Stimulated activated naive CD8-positive, alpha-beta T cell treated with anti-CD3 and anti-CD28 coated beads, Interleukin-15, Interleukin-2, amounts not matched to agents 100 ng/mL and 50 ng/mL, for 24 hours (primary cell): ENCODE measurements around the gene UNC80.

ENCODE experiments used
- H3K27ac Mint-ChIP-seq: one replicate; pipeline ENCODE4 v1.8.0; 2021; ENCODE audit warnings: mild to moderate bottlenecking, mixed read lengths
- H3K27me3 Mint-ChIP-seq: one replicate; pipeline ENCODE4 v1.8.0; 2021; ENCODE audit warnings: mixed read lengths
- H3K36me3 Mint-ChIP-seq: one replicate; pipeline ENCODE4 v1.8.0; 2021; ENCODE audit warnings: low read depth, mixed read lengths
- H3K4me1 Mint-ChIP-seq: one replicate; pipeline ENCODE4 v1.8.0; 2021; ENCODE audit warnings: low read depth, mixed read lengths
- H3K4me3 Mint-ChIP-seq: one replicate; pipeline ENCODE4 v1.8.0; 2021; ENCODE audit warnings: mild to moderate bottlenecking, mixed read lengths
- H3K9me3 Mint-ChIP-seq: one replicate; pipeline ENCODE4 v1.8.0; 2021; ENCODE audit warnings: mixed read lengths

The UNC80 gene

DNA sequence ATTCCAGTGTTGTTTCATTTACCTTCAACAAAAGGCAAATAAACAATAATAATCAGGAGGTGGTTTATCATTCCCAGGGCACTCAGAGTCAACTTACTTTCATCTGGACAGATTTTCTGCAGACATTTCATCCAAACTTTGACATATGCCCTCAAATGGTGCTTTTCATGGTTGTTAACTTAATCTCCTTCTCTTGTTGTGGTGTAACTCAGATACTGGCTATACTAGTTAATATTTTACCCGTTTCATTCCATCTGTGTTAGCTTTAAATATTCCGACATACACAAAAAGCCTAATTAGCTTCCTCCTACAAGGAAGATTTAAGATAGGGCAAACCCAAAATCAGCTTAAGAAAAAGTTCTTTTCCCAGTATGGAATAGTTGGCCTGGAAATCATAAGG is 186.4 kb downstream of the UNC80 start:
- Mint-ChIP-seq H3K27ac (no peak overlapping the region), H3K36me3 (no peaks in the 10 kb centered on the region), H3K9me3 (no peaks in the 10 kb centered on the region), H3K4me1 (no peaks in the 10 kb centered on the region), H3K4me3 (no peak overlapping the region), H3K27me3 (peaks cover 20% of the 10 kb centered on the region)

DNA sequence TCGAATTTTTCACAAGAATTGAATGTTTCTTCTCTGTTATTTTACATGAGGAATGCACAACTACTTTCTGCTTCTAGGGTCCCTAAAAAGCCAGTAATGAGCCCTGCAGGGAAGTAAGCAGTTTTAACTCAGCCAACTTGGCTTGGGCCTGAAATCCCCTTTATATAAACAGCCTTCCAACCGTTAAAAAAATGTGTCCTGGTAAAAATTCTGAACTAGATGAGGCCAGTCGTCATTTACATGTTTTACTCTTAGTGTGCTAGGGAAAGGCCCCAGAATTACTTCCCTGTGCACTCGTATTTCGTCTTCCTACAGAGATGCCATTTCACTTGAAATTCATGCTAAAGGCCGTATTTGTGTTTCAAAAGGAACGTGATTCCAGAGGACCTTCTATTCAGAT is 188.4 kb downstream of the UNC80 start:
- Mint-ChIP-seq H3K36me3 (no peaks in the 10 kb centered on the region), H3K9me3 (no peaks in the 10 kb centered on the region), H3K4me3 (no peak overlapping the region), H3K27ac (no peak overlapping the region), H3K27me3 (peaks cover 12% of the 10 kb centered on the region), H3K4me1 (no peaks in the 10 kb centered on the region)

DNA sequence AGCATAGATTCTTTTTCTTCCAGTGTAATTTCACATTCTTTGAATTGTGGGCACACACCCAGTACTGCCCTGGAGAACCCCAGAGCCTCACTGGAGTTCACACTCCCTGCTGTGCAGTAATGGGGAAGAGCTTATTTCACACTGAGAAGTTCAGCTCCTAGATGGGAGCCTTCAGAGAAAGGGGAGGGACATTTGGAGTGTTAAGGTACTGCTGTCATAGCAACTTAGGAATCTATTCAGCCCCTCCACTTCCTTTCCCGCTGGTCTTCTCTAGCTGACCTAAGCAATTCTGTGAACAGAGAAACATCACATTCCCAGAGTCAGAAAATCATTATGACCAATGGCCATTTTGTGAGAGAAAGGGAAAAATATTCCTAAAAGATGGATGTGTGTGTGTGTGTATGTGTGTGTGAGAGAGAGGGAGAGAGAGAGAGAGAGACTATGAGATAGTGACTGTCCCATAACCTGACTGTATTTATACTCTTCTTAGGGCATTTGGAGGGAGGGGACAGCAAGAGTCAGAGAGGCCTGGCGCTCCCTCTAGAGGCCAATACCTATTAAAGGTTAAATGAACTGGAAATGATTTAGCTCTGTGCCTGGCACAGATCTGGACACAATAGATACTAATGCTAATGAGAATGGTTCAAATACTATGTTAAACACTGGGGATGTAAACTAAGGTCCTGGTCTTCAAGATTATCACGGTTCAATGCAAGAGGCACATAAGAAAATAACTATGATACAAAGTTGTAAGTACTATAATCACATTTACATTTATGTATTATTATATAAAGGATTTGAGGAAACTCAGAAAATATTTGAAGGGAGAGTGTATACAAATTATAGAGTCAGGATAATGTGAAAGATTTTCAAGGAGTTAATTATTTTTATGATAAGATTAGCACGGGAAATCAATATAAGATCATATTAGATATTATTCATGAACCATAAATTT is 189.3 kb downstream of the UNC80 start:
- Mint-ChIP-seq H3K27ac (no peak overlapping the region), H3K9me3 (no peaks in the 10 kb centered on the region), H3K4me1 (no peaks in the 10 kb centered on the region), H3K27me3 (peaks cover 14% of the 10 kb centered on the region), H3K36me3 (no peaks in the 10 kb centered on the region), H3K4me3 (no peak overlapping the region)

DNA sequence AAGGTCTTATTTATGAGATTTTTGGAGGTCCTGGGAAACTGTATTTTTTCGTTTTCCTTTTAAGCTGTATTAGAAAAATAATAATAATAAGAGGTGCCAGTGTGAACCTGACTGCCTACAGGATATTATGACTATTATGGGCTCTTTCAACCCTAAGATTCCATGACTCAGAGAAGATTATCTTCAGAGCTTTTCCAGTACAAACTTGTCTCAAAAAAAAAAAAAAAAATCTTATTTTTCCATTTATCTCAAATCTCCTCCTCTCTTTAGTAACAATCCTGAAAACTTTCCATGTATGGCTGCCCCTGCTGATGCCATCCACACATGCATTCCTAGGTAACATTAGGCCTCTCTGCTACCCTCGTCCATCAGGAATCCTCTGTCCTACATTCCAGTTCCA is 194.1 kb downstream of the UNC80 start:
- Mint-ChIP-seq H3K27ac (no peak overlapping the region), H3K4me3 (no peak overlapping the region), H3K36me3 (no peaks in the 10 kb centered on the region), H3K27me3 (peaks cover 8% of the 10 kb centered on the region), H3K9me3 (no peaks in the 10 kb centered on the region), H3K4me1 (no peaks in the 10 kb centered on the region)

DNA sequence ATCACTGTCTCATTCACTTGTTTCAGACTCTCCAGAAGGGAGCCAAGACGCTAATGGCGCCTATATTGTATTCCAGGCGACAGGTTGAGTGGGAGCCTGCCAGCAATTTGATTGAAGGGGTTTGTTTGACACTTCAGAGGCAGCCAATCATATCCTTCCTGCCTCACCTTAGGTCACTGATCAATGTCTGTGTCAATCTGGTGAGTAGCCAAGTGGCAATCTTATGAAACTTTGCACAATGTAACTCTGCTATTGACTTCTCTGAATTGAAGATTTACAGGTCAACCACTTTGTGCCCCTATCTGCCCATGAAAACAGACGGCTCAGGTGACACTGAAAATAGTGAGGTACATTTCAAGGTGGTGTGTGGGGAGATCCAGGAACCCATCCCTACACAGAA is 198.1 kb downstream of the UNC80 start:
- no peak overlapping the region for H3K27ac Mint-ChIP-seq
- no peaks in the 10 kb centered on the region for H3K9me3 Mint-ChIP-seq
- H3K4me1 Mint-ChIP-seq, result no peaks in the 10 kb centered on the region
- H3K4me3 Mint-ChIP-seq, result no peak overlapping the region
- no peaks in the 10 kb centered on the region for H3K36me3 Mint-ChIP-seq
- peaks cover 15% of the 10 kb centered on the region for H3K27me3 Mint-ChIP-seq

DNA sequence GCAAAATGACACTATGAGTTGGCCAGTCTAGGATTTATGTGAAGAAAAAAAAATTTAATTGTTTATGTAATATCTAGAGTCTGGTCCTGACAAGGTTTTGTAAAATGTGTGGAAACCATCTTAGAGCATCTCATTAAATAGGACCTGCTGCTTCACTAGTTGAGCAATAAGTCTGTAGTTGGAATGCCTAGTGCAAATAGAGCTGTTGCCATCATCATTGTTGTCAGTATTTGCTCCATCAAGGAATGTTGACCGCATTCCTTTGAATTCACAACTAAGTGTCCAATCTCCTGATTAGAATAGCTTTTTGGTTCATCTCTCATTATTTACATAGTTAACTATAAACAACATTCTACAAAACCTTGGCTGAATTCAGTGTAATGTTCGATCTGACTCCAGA is 198.6 kb downstream of the UNC80 start:
- Mint-ChIP-seq H3K36me3 (no peaks in the 10 kb centered on the region), H3K4me3 (no peak overlapping the region), H3K27me3 (peaks cover 15% of the 10 kb centered on the region), H3K4me1 (no peaks in the 10 kb centered on the region), H3K9me3 (no peaks in the 10 kb centered on the region), H3K27ac (no peak overlapping the region)

DNA sequence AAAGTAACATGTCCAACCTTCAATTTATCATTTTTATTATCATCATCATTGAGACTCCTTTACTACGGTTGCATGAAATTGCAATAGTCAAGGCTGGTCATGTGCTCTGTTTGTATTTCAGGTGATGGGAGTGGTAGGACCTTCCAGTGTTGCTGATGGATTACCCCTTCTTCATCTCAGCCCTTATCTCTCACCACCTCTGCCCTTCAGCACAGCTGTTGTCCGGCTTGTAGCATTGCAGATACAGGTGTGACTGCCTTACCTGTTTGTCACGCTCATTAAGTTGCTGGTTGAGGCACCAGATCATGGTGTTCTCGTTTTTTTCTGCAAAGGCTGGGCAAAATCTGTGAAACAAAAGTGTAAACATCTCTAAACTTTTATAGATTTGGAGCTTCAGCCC is 199.1 kb downstream of the UNC80 start:
- H3K27me3 Mint-ChIP-seq, result peaks cover 15% of the 10 kb centered on the region
- H3K9me3 Mint-ChIP-seq, result no peaks in the 10 kb centered on the region
- H3K4me3 Mint-ChIP-seq, result no peak overlapping the region
- H3K27ac Mint-ChIP-seq, result no peak overlapping the region
- H3K36me3 Mint-ChIP-seq, result no peaks in the 10 kb centered on the region
- H3K4me1 Mint-ChIP-seq, result no peaks in the 10 kb centered on the region

DNA sequence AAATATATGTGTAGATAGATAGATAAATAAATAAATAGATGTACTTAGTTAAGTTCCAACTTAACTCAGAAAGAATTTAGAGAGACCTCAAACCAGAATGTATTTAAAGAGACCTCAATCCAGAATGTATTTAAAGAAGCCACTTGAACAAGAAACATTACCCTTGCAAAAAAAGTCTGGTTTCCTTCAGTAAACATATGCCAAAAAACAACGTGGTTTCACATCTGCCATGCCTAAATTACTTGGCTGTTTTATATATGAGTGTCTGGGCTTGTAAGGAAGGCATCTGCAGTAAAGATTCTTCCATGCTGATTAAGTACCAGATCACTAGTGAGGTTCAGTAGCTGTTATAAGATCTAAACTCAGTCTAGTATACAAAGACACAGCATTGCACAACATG is 201.7 kb downstream of the UNC80 start:
- H3K4me3 Mint-ChIP-seq, result no peak overlapping the region
- H3K9me3 Mint-ChIP-seq, result no peaks in the 10 kb centered on the region
- no peaks in the 10 kb centered on the region for H3K36me3 Mint-ChIP-seq
- H3K27me3 Mint-ChIP-seq, result peaks cover 12% of the 10 kb centered on the region
- H3K27ac Mint-ChIP-seq, result no peak overlapping the region
- no peaks in the 10 kb centered on the region for H3K4me1 Mint-ChIP-seq

DNA sequence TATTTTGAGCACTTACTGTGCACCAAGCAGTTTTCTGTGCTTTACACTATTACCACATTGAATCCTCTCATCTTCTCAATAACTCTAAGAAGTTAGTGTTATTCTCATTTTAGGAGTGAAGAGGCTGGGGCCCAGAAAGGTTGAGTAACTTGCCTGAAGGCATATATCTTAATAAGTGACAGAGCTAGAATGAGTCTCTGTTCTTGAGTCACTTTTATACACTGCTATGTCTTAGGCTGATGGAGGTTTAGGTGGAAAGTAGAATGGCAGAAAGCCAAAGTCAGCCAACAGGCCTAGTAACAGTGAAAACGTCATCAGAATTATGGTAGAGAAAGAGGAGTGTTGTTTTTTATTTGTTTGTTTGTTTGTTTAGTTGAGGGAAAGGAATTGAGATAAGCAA is 202.9 kb downstream of the UNC80 start:
- no peaks in the 10 kb centered on the region for H3K9me3 Mint-ChIP-seq
- H3K4me1 Mint-ChIP-seq, result no peaks in the 10 kb centered on the region
- peaks cover 12% of the 10 kb centered on the region for H3K27me3 Mint-ChIP-seq
- no peak overlapping the region for H3K4me3 Mint-ChIP-seq
- H3K27ac Mint-ChIP-seq, result no peak overlapping the region
- H3K36me3 Mint-ChIP-seq, result no peaks in the 10 kb centered on the region

DNA sequence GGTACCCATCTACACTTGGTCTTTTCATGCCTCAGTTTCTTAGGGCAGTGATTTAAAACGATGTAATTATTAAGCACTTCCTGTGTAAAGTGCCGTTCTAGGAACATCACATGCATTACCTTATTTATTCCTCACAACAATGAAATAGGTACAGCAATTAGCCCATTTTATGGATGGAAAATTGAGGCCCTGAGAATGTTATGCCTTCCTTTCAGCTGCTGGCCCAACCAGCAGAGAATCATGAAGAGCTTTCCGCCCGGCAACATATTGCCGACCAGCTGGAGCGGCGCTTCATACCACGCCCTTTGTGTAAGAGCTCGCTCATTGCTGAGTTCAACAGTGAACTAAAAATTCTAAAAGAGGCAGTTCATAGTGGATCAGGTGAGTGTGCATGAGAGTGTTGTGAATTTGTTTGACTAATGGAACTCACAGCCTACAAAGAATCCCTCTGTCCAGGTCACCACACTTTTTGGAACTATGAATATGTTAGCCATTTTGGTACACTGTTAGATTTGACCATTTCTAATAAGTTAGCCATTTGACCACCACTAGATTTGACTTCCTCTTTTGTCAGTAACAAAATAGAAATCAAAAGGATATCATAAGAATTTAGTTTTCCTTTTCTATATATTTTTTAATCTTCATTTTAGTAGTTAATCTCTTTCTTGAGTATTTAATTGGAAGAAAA is 205.2 kb downstream of the UNC80 start:
- no peaks in the 10 kb centered on the region for H3K9me3 Mint-ChIP-seq
- H3K27ac Mint-ChIP-seq, result no peak overlapping the region
- H3K36me3 Mint-ChIP-seq, result no peaks in the 10 kb centered on the region
- H3K4me1 Mint-ChIP-seq, result no peaks in the 10 kb centered on the region
- no peak overlapping the region for H3K4me3 Mint-ChIP-seq
- peaks cover 12% of the 10 kb centered on the region for H3K27me3 Mint-ChIP-seq

DNA sequence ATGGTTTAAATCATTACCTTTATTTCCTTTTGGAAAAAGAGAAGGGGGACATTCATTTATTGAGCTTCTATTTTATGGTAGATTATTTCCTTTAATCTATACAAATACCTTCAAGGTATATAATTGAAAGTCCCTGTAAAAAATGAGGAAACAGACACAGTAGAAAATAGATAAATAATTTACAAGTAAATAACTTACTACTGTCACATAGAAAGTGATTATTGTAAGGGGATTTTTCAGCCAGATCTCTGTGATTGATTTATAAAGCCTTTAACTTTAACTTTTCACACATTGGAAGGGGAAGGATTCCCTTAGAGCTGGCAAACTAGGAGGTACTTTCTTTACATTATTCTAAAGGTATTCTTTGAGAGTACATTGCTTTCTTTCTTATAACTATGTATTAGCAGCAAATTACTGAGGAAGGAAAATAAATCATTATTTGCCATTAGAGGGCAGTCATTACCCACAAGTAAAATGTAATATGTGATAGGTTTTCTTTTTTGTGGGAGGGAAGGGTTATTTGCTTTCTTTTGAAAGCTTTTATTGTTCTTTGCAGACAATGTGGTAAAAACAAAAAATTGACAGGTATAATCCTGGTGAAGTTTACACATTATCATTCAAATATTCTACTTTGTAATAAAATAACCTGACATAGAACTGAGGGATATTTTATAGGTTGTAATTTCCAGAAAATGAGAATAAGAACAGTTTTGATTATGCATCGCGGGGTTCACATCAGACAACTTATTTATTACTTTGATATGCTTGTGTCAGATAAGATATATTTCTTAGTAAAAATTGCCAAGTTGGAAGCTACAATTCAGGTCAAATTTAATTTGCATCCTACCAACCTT is 206.0 kb downstream of the UNC80 start:
- no peaks in the 10 kb centered on the region for H3K9me3 Mint-ChIP-seq
- no peaks in the 10 kb centered on the region for H3K4me1 Mint-ChIP-seq
- H3K27me3 Mint-ChIP-seq, result peaks cover 8% of the 10 kb centered on the region
- H3K4me3 Mint-ChIP-seq, result no peak overlapping the region
- H3K27ac Mint-ChIP-seq, result no peak overlapping the region
- H3K36me3 Mint-ChIP-seq, result no peaks in the 10 kb centered on the region

DNA sequence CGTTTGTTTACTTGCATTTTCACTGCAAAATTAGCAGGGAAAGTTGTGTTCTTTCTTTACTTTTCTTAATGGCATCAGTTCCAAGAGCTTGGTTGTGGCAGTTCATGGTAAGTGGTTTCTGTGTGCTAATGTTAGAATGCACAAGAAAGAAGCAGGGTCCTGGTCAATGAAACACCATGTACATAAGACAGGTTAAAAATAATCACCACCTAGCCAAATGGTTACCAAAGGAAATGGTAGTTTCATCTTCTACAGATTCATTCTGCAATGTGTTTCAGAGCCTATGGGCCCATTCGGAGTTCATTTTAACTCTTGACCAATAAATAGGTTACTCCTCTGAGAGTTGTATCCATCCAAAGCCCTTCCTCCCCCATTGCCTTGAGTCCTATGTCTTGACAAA is 212.7 kb downstream of the UNC80 start:
- Mint-ChIP-seq H3K36me3 (no peaks in the 10 kb centered on the region), H3K27me3 (peaks cover 15% of the 10 kb centered on the region), H3K4me3 (no peak overlapping the region), H3K27ac (no peak overlapping the region), H3K4me1 (no peaks in the 10 kb centered on the region), H3K9me3 (no peaks in the 10 kb centered on the region)

DNA sequence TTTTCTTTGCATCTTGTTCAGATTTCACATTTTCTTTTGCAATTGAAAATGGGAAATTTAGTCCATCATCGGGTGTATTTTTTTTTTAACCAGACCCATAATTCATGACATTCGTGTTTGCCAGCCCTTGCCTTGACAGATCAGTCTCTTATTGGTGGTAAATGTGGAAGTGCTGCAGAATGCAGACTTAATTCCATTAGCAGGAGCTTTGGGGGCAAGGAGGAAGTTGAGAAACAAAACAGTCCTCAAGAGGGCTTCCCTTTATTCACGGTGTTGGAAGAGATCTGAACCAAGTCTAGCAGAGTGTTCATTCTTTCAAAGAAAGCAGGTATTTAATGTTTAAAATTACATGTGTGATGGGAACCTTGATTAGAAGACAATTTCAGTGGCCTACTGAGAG is 214.2 kb downstream of the UNC80 start:
- no peaks in the 10 kb centered on the region for H3K9me3 Mint-ChIP-seq
- H3K4me1 Mint-ChIP-seq, result no peaks in the 10 kb centered on the region
- no peak overlapping the region for H3K27ac Mint-ChIP-seq
- no peaks in the 10 kb centered on the region for H3K36me3 Mint-ChIP-seq
- no peak overlapping the region for H3K4me3 Mint-ChIP-seq
- H3K27me3 Mint-ChIP-seq, result peaks cover 28% of the 10 kb centered on the region

DNA sequence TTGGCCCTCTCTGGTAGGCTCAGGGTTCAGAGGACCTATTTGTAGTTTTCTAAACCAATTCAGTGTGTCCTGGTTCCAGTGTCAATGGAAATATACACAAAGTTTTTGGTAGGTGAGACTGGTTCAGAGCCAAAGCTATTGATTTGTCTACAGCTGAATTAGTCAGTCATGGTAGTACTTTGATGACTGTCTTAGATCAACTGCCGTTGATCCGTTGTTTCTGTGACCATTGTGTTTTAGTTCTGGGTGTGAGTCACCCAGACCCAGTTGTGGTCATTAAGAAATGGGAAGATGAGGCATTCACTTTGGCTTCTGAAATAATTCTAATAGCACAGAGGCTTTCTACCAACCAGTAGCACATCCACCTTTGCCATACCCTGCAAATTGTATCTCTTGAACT is 214.8 kb downstream of the UNC80 start:
- Mint-ChIP-seq H3K4me3 (no peak overlapping the region), H3K4me1 (no peaks in the 10 kb centered on the region), H3K27me3 (peaks cover 28% of the 10 kb centered on the region), H3K36me3 (no peaks in the 10 kb centered on the region), H3K27ac (no peak overlapping the region), H3K9me3 (no peaks in the 10 kb centered on the region)

DNA sequence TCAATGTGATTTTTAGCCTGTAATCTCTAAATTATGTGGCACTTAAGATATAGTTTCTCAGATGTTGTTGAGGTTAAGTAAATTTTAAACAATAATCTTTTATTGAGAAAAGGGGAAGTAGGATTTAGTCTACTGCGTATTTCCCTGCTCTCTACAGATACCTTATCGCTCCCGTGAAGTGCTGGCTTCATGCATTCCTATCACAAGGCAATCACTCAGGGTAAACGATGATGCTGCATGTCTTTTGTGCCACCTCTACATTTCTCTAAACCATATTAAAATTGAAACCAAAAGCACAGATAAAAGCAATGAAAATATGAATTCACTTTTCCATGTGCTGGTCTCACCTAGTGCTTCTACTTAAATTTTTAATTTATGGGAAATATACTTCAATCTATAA is 216.4 kb downstream of the UNC80 start:
- Mint-ChIP-seq H3K27ac (no peak overlapping the region), H3K4me3 (no peak overlapping the region), H3K27me3 (peaks cover 25% of the 10 kb centered on the region), H3K36me3 (no peaks in the 10 kb centered on the region), H3K9me3 (no peaks in the 10 kb centered on the region), H3K4me1 (no peaks in the 10 kb centered on the region)
